GM10847 (cell line): ENCODE results near the gene SLC46A2.

ENCODE experiments used
- POLR2A ChIP-seq: IDR thresholded peaks from 2 replicates; pipeline ENCODE4 v1.6.1; 2011; ENCODE audit not compliant: insufficient read length; ENCODE audit errors: extremely low read depth

Gene SLC46A2

DNA sequence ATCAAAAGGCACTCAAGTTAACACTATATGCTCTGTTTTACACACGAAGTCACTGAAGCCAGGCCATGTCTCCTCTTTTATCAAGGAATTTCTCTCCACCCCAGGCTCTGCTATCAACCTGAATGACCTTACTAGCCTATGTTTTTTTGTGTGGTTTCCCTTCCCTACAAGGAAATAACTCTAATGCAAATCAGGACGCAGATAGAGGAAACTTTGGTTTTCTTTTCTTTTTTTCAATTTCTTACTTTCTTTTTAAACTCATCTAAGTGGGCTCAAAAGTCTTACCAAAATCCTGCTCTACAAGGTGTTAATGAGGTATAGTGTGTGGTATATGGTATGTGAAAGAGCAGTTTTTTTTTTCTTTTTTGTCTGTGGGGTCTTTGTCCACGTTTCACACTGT, 5.5 kb upstream of the SLC46A2 start:
- no peak for TF ChIP-seq POLR2A

DNA sequence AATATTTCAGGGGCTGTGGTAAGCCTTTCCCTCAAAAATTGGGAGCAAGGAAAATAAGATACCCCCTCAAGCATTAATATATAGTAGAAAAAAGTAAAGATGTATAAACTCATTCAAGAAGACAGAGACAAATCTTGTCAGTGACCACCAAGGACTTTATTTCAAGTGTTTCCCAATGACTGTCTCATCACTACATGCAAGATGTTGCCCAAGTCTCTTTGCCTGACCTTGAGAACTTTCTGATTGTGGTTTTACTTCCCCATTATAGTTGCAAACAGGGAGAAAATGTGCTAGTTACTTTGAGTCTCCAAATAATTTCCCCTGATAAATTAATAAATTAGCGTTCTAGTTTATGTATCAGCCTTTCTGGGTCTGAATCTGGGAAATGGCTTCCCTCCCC, 4.0 kb upstream of the SLC46A2 start:
- TF ChIP-seq POLR2A, result no peak

DNA sequence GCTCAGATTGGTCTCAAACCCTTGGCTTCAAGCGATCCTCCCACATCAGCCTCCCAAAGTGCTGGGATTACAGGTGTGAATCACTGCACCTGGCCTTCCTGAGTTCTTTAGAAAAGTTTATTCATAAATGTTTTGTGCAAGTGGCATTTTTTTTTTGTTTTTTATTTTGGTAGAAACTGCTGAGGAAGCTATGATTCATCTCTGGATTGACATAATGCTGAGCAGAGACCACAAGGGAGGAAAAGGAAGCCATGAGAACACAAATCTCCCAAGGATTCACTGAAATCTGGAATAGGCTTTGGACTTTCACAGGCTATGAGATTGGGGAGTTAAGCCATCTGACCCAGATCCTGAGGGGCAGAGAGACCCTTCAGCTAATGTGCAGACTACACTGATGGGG, 3.4 kb upstream of the SLC46A2 start:
- TF ChIP-seq POLR2A, result no peak

DNA sequence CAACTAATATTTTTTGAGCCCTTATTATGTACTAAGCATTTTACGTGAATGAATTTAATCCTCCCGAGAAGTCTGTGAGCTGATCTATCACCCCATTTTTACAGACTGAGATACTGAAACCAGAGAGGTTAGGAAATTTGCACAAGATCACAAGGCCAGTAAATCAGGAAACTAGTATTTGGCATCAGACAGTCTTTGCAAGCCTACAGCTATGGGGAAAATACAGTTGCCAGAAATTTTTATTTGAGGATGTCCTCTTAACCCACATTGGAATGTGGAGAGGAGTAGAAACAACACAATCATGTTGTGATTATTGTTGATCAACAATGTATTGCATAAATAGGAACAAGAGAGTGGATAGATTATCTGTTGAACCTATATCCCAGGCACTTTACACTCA, 2.3 kb upstream of the SLC46A2 start:
- no peak for TF ChIP-seq POLR2A

DNA sequence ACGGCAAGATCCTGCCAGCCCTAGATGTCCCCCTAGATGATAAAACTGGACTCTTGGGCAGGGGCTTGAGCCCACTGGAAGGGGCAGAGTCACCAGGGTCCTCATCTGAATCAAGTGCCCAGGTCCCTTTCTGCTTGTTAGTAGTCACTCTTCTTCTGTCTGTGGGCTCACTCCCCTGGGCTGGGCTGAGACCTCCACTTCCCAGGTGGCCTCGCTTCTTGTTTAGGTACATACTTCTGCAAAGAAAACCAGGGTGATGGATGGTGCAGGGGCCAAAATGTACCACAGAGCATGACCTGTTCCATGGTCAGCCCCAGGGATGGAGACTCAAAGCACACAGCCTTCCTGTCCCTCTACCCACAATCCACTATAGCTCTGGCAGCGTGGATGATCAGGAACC, 845 bp upstream of the SLC46A2 start:
- no peak for TF ChIP-seq POLR2A

DNA sequence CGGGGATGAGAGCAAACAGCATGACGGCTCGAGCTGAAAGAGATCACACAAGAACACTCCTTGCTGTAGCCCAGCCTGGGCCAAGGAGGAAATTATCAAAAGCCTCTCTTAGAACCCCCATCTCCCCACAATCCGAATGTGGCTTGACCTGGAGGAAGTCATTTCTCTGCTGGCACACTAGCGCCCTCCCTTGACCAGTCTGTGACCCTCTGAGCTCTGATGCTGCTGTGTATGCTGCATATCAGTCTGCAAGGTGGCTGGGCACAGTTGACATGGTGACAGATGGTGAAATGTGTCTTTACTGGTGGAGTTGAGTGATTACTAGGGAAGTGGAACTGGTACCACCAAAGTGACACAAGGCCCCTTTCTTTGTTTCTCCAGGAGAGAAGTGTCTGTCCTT, 3.3 kb downstream of the SLC46A2 start:
- no peak for TF ChIP-seq POLR2A

DNA sequence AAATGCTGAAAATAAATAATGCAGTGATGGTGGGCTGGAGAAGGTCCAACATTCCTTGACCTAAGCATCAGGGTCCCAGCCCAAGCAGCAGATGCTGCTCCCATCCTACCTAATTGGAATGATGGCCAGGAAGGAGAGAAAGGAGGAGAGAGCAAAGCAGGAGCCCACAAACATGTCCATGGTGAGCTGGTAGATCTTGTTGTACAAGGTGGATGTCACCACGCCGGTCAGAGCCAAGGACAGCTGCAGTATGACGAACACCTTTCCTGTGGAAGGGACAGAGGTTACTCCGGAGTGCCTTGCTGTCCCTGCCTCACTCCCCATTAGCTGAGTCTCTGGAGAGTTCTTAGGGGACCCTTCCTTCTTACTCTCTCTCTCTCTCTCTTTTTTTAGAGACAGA, 4.3 kb downstream of the SLC46A2 start:
- TF ChIP-seq POLR2A, result no peak

DNA sequence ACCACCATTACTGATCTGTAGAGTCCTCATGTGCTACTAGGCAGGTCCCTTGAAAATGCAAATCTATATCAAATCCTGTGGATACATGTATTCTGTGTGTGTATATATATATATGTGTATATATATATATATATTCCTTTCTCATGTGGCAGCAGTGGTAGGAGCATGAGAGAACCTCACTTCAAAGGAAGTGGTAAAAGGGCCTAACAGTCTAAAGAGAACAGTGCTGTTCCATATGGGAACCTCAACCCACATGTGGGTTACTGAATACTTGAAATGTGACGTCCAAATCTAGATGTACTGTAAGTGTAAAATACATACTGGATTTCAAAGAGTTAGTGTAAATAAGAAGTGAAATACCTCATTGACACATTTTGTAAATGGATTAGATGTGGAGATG, 5.4 kb downstream of the SLC46A2 start:
- TF ChIP-seq POLR2A, result no peak

DNA sequence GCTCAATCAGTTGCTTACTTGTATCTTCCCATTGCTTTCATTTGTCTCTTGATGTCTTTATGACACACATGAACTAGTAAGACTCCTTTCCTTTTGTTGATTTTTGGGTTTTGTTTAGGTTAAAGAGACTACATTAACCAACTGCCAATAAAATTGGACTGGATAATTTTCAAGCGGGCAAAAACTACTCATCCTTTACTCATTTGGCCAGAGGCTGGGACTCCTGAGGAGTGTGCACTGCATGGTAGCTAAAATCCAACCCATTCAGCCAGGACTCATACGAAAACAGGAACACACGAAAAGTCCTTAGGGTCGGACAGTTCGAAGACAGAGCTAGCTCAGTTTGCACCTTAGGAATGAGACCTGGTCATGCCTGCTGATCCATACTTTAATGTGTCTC, 6.0 kb downstream of the SLC46A2 start:
- TF ChIP-seq POLR2A, result no peak

DNA sequence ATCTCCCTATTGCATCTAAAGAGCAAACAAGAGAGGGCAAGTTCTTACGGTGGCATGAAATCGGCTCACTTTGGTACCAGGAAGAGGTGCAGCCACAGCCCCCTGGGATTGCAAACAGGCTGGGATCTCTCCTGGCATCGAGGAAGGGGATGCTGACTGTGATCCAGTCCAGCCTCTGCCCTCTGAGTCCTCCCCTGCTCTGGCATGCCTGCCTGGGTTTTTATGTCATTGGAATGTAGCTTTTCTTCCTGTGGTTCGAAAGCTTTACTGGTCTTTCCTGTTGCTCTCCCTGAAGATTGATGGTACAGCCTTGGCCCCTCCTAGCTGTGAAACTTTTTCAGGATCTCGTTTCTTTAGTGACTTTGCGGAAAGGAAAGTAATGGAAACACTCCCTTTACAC, 6.6 kb downstream of the SLC46A2 start:
- TF ChIP-seq POLR2A, result no peak

DNA sequence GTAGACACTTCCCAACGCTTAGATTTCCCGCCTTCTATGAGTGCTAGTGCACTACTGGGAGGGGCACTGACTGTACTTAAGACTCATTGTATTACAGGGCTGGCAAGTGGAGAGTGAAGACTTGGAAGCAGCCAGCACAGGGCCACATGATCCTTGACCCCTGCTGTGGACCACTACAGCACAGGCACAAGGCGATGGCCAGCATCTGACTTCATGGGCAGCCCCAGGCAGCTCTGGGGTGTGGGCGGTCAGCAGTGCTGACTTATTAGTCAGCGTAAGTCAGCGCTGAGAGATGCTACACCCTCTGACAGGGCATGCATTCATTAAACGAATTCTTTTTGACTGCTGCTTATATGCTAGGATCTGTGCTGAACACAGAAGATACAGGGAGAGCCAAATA, 9.3 kb downstream of the SLC46A2 start:
- TF ChIP-seq POLR2A, result no peak

DNA sequence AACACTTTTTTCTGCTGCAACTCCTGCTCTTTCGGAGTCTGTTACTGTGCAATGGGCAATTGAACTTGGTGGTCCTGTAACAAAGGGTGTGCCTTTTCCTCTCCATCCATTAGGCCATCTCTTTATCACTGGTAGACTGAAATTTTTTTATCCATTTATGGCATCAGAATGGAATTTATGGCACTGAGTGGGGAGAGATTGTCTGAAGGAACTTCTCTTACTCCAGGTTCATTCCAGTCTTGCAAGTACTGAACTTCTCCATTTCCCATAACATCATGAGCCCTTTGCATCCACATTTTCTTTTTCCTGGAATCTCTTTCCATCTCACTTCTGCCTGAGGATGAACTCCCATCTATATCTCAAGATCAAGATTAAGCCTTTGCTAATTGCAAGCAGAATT, 10.0 kb downstream of the SLC46A2 start:
- no peak for TF ChIP-seq POLR2A

DNA sequence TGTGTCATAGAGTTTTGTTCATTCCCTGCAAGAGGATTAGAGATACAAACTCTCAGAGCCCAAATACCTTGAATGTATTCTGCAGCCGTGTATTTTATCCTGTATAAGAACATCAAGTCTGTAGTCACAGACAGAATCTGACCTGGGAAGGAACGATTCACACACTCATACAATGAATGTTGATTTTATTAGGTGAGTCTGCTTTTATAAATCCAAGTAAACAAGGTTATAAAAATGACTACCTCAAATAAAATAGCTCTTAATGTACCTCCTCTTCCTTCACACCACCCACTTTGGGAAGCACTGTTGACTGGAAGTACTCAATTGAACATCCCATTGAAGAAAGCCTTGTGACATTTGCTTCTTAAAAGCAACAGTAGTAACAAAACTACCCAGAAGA, 11.9 kb downstream of the SLC46A2 start:
- TF ChIP-seq POLR2A, result no peak

DNA sequence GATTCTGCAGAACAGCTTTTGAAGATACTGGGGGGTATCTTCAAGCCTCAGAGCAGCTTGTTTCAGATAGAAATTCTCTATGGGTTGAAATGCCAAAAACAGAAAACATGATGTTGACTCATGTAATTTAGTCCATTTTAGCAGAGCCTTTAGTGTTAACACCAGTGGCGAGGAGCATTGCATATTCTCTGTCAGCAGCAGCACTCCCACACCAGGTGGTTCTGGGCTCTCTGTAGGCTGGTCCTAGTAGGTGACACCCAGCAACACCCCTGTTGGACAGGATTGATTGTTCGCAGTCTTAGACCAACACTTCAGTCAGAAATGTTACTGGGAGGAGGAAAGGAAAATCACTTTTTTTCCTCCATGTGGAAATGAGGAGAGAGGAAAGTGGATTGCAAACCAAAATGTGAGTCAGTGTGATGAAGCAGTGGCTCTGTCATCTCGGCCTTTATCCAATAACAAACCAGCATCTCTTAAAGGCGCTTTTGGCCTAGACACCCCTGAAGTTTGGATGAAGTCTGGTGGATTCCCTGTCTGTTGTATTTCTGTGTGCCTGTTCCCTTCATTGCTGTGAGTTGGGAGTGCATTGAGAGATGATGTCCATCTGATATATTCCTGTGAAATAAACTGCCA, 16.8 kb downstream of the SLC46A2 start:
- TF ChIP-seq POLR2A, result no peak

DNA sequence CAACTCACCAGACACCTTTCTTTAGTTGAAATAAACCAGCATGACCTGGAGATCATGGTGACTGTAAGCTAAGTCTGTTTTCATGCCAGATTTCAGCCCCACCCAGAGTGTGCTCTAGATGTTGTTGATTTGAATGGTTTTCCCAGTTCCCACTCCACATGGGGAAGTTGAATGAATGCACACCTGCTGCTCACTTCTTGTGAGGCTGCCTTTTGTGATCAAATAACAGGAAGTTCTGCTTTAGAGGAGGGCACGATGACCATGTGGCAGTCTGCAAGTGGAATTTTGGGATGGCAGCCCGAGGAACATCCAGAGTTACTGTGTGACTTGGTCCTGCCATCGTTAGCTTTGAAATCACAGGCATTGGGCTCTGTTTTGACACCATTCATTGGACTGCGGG, 18.7 kb downstream of the SLC46A2 start:
- no peak for TF ChIP-seq POLR2A

DNA sequence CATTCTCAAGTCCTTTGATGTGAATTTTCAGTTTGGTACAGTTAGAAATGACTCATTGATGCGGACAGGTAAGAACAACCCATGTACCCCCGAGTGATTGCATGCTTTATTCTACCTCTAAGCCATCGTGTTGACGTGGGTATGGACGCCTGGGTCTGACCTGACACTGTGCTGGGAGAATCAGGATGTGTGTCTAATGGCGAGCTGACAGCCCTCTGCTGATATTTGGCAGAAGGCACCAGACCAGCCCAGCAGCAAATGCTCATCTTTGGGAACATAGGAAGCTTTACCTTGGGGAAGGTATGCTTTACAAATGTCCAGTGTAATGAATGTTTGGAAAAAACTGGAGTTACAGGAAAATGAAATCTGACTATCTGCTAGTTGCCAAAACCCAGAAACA, 20.1 kb downstream of the SLC46A2 start:
- no peak for TF ChIP-seq POLR2A

DNA sequence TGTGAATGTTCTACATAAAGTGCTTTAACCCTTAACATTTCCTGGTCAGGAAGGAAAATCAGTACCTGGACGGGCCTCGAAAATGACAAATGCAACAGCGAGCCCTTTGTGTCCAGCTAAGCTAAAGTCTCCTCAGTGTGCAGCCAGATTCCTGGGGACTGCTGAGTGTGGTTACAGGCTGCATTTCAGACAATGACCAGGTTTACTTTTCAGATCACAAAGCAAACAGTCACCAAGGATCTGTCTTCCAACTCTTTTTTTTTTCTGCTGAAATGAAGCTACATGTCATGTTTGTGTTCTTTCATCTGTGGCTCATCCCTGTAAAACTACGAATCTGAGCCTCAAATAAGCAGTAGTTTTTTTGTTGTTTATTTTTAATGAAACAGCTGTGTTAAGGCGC, 20.8 kb downstream of the SLC46A2 start:
- TF ChIP-seq POLR2A, result no peak

DNA sequence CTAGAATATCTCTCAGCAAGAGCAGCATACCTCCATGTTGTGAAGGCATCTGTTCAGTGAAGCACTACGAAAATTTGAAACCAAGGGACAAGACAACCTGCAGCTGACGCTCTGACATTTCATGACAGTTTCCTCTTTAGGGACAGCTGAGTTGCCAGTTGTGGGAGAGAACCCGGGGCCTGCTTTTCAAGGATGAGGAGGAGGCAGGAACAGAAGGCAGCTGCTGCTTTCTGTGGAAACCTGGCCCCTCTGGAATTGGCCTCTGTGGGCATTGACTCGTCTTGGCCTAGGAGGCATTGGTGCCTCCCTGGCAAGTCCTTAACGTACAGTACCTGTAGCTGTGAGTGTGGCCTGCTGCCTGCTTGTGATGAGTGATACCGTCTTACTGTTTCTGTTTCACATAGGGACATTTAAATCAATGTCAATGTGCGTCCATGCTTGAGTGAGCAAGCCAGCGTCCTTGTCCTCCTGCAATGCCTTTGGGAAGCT, 21.6 kb downstream of the SLC46A2 start:
- no peak for TF ChIP-seq POLR2A

DNA sequence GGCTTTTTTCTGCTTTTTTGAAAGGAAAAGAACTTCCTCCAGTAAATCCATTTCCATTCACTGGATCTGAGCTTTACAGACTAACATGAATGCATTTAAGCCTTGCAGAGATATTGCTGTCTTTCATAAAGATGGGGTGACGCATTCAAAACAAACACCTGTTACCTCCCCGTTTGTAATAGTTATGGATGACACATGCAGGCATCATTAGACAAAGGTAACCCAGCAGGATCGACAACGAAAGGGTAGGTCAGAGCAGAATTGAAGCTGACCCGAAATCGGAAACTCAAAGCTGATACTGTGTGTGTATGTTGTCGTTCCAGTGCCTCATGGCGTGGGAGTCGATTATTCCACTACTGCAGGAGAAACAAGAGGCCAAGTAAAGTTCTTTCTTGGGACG, 22.2 kb downstream of the SLC46A2 start:
- no peak for TF ChIP-seq POLR2A
